Measurements from ENCODE around the gene CD80. TPM values are rescaled to one million over a fixed set of nuclear protein-coding genes. Genes with fewer than 3 reads are reported as not detected.

The CD80 gene
- total RNA-seq, 1 experiment from 2014 or later, result not detected

GRCh38 chr3:119538772-119539171 lies 20.6 kb downstream of the CD80 start:
- TF ChIP-seq CTCF (IDR thresholded peaks at IDR 0.05; ENCODE audit: insufficient read depth in 1 of 2, low read depth in 1 of 2, low read length in 1 of 2, severe bottlenecking in 1 of 2, unreplicated experiment in 1 of 2), result no peak
- H3K9me3 ChIP-seq, result no peaks in the 10 kb centered on the region
- H3K27me3 Mint-ChIP-seq (ENCODE audit: insufficient read depth, unreplicated experiment), result peaks cover 2% of the 10 kb centered on the region
- intact Hi-C loops (cut with micrococcal nuclease; ENCODE audit: unreplicated experiment), result no loop called here
- no peaks in the 10 kb centered on the region for H3K36me3 ChIP-seq (ENCODE audit: control insufficient read depth, insufficient read depth, low read length)
- H3K4me1 Mint-ChIP-seq (ENCODE audit: low read depth, unreplicated experiment), result no peaks in the 10 kb centered on the region
- ChIA-PET CTCF (no interaction called here), POLR2A (no interaction called here)
- BruUV-seq (replicated peaks), result no TSS peak
- H3K4me3 ChIP-seq (ENCODE audit: low read depth, low read length), result no peak overlapping the region
- no peaks in the 10 kb centered on the region for H3K27me3 ChIP-seq (replicated peaks; ENCODE audit: control insufficient read depth, insufficient read depth, low read length)
- DNase-seq, result no peak
- no peak overlapping the region for H3K27ac Mint-ChIP-seq (ENCODE audit: unreplicated experiment)
- H3K36me3 Mint-ChIP-seq (ENCODE audit: insufficient read depth, unreplicated experiment), result no peaks in the 10 kb centered on the region
- H3K4me1 ChIP-seq, result no peaks in the 10 kb centered on the region
- H3K4me3 Mint-ChIP-seq (ENCODE audit: unreplicated experiment), result no peak overlapping the region
- H3K9me3 Mint-ChIP-seq (ENCODE audit: unreplicated experiment), result no peaks in the 10 kb centered on the region

GRCh38 chr3:119536757-119537156 lies 22.7 kb downstream of the CD80 start:
- no TSS peak for BruUV-seq (replicated peaks)
- Histone ChIP-seq H3K27me3 (replicated peaks; ENCODE audit: control insufficient read depth, insufficient read depth, low read length) (no peaks in the 10 kb centered on the region), H3K4me3 (ENCODE audit: low read depth, low read length) (no peak overlapping the region), H3K36me3 (ENCODE audit: control insufficient read depth, insufficient read depth, low read length) (no peaks in the 10 kb centered on the region), H3K9me3 (no peaks in the 10 kb centered on the region), H3K4me1 (no peaks in the 10 kb centered on the region)
- no peak for TF ChIP-seq CTCF (IDR thresholded peaks at IDR 0.05; ENCODE audit: insufficient read depth in 1 of 2, low read depth in 1 of 2, low read length in 1 of 2, severe bottlenecking in 1 of 2, unreplicated experiment in 1 of 2)
- Mint-ChIP-seq H3K27me3 (ENCODE audit: insufficient read depth, unreplicated experiment) (peaks cover 2% of the 10 kb centered on the region), H3K4me3 (ENCODE audit: unreplicated experiment) (no peak overlapping the region), H3K27ac (ENCODE audit: unreplicated experiment) (no peak overlapping the region), H3K4me1 (ENCODE audit: low read depth, unreplicated experiment) (no peaks in the 10 kb centered on the region), H3K36me3 (ENCODE audit: insufficient read depth, unreplicated experiment) (no peaks in the 10 kb centered on the region), H3K9me3 (ENCODE audit: unreplicated experiment) (no peaks in the 10 kb centered on the region)
- no peak for DNase-seq
- ChIA-PET POLR2A (no interaction called here), CTCF (no interaction called here)
- intact Hi-C loops (cut with micrococcal nuclease; ENCODE audit: unreplicated experiment), result no loop called here

GRCh38 chr3:119534296-119534695 lies 25.1 kb downstream of the CD80 start:
- H3K36me3 Mint-ChIP-seq (ENCODE audit: insufficient read depth, unreplicated experiment), result no peaks in the 10 kb centered on the region
- BruUV-seq (replicated peaks), result no TSS peak
- no peak overlapping the region for H3K27ac Mint-ChIP-seq (ENCODE audit: unreplicated experiment)
- no peaks in the 10 kb centered on the region for H3K9me3 ChIP-seq
- no peak overlapping the region for H3K4me3 Mint-ChIP-seq (ENCODE audit: unreplicated experiment)
- peaks cover 2% of the 10 kb centered on the region for H3K27me3 Mint-ChIP-seq (ENCODE audit: insufficient read depth, unreplicated experiment)
- CTCF ChIA-PET, result no interaction called here
- H3K36me3 ChIP-seq (ENCODE audit: control insufficient read depth, insufficient read depth, low read length), result no peaks in the 10 kb centered on the region
- intact Hi-C loops (cut with micrococcal nuclease; ENCODE audit: unreplicated experiment), result no loop called here
- no peak overlapping the region for H3K4me3 ChIP-seq (ENCODE audit: low read depth, low read length)
- H3K4me1 Mint-ChIP-seq (ENCODE audit: low read depth, unreplicated experiment), result no peaks in the 10 kb centered on the region
- H3K4me1 ChIP-seq, result no peaks in the 10 kb centered on the region
- H3K9me3 Mint-ChIP-seq (ENCODE audit: unreplicated experiment), result no peaks in the 10 kb centered on the region
- POLR2A ChIA-PET, result no interaction called here
- H3K27me3 ChIP-seq (replicated peaks; ENCODE audit: control insufficient read depth, insufficient read depth, low read length), result no peaks in the 10 kb centered on the region
- DNase-seq, result no peak
- no peak for TF ChIP-seq CTCF (IDR thresholded peaks at IDR 0.05; ENCODE audit: insufficient read depth in 1 of 2, low read depth in 1 of 2, low read length in 1 of 2, severe bottlenecking in 1 of 2, unreplicated experiment in 1 of 2)

Data from Caco-2 (cell line).